HEK293T (cell line): ENCODE data around the gene NKTR.

Source experiments
- ARNT ChIP-seq: fragments of 450-650 bp; IDR thresholded peaks from 2 replicates; pipeline ENCODE4 v1.6.1; 2017; ENCODE audit warnings: mild to moderate bottlenecking
- BHLHE40 ChIP-seq: fragments of 450-650 bp; IDR thresholded peaks from 2 replicates; pipeline ENCODE4 v1.6.1; 2016; ENCODE audit warnings: mild to moderate bottlenecking, moderate library complexity, borderline replicate concordance
- ELF4 ChIP-seq: fragments of 450-650 bp; IDR thresholded peaks from 2 replicates; pipeline ENCODE4 v1.6.1; 2017; ENCODE audit warnings: antibody characterized with exemption
- FOXA1 ChIP-seq: fragments of 450-650 bp; IDR thresholded peaks from 2 replicates; pipeline ENCODE4 v1.6.1; 2016; ENCODE audit warnings: mild to moderate bottlenecking
- FOXM1 ChIP-seq: fragments of 450-650 bp; IDR thresholded peaks from 2 replicates; pipeline ENCODE4 v1.6.1; 2017; ENCODE audit warnings: mild to moderate bottlenecking, borderline replicate concordance
- HDGF ChIP-seq: fragments of 450-650 bp; IDR thresholded peaks from 2 replicates; pipeline ENCODE4 v1.6.1; 2017; ENCODE audit warnings: antibody characterized with exemption, borderline replicate concordance
- L3MBTL2 ChIP-seq: fragments of 450-650 bp; conservative IDR thresholded peaks from 2 replicates; pipeline ENCODE4 v1.6.1; 2016; ENCODE audit warnings: mild to moderate bottlenecking
- LEF1 ChIP-seq: fragments of 450-650 bp; IDR thresholded peaks from 2 replicates; pipeline ENCODE4 v1.6.1; 2017; ENCODE audit warnings: mild to moderate bottlenecking, borderline replicate concordance
- NFRKB ChIP-seq: fragments of 450-650 bp; IDR thresholded peaks from 2 replicates; pipeline ENCODE4 v1.6.1; 2016; ENCODE audit warnings: mild to moderate bottlenecking, moderate library complexity
- SP1 ChIP-seq: fragments of 450-650 bp; IDR thresholded peaks from 2 replicates; pipeline ENCODE4 v1.6.1; 2017
- SUZ12 ChIP-seq: fragments of 450-650 bp; IDR thresholded peaks from 2 replicates; pipeline ENCODE4 v1.6.1; 2016; ENCODE audit warnings: mild to moderate bottlenecking
- ZNF384 ChIP-seq: fragments of 450-650 bp; IDR thresholded peaks from 2 replicates; pipeline ENCODE4 v1.6.1; 2016
- TF ChIP-seq, protein P1 (sequence below): fragments of 450-650 bp; IDR thresholded peaks from 2 replicates; pipeline ENCODE4 v1.6.1; 2016

DNA sequence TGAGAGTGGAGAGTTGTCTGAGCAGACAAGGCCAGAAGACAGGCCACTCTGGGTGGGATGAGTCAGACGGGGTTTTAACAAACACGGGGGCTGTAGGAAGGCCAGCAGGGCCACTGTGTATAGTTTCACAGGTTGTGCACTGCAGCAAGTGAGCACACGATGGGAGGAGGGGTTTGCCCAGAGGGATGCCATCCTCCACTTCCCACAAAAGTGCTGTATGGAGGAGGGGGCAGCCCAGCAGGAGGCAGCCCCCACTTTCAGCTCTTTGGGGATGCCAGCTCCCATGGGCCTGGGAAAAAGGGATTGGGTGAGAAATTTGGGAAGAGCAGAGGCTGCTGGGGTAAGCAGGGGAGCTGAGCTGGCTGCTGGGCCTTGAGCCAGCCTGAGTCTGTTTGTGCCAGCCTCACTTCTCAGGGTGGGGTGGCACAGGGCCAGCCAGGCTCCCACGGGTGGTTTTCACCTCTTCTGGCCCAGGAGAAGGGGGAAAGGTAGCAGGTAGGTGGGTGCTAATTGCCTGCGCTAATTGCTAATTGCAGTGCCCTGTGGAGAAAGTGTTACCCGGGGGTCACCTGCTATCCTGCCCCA is 59.7 kb downstream of the NKTR start:
- no peak for TF ChIP-seq SP1
- no peak for TF ChIP-seq LEF1
- TF ChIP-seq L3MBTL2: no peak
- TF ChIP-seq, protein P1, sequence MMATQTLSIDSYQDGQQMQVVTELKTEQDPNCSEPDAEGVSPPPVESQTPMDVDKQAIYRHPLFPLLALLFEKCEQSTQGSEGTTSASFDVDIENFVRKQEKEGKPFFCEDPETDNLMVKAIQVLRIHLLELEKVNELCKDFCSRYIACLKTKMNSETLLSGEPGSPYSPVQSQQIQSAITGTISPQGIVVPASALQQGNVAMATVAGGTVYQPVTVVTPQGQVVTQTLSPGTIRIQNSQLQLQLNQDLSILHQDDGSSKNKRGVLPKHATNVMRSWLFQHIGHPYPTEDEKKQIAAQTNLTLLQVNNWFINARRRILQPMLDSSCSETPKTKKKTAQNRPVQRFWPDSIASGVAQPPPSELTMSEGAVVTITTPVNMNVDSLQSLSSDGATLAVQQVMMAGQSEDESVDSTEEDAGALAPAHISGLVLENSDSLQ: no peak
- no peak for TF ChIP-seq FOXM1
- TF ChIP-seq ZNF384: no peak
- no peak for TF ChIP-seq ARNT
- TF ChIP-seq SUZ12: no peak
- no peak for TF ChIP-seq BHLHE40
- TF ChIP-seq HDGF: no peak
- no peak for TF ChIP-seq NFRKB
- TF ChIP-seq ELF4: no peak
- no peak for TF ChIP-seq FOXA1
